ENCODE data around the gene PODXL2. TPM values are rescaled to one million over a fixed set of nuclear protein-coding genes. Genes with fewer than 3 reads are reported as not detected.

The PODXL2 gene
- total and polyA plus RNA-seq, 12 donors = 11.9 to 52.4 (median 23.8) TPM

GRCh38 chr3:127670229-127670559 is 41.2 kb downstream of the PODXL2 start:
- Histone ChIP-seq H3K36me3 (replicated peaks in 1 of 2) (no peaks in the 10 kb centered on the region), H3K4me3 (no peak overlapping the region), H3K27ac (no peak overlapping the region), H3K4me1 (replicated peaks in 1 of 2) (peaks cover 17 to 20% of the 10 kb centered on the region in 2 donors), H3K27me3 (no peaks in the 10 kb centered on the region), H3K9me3 (replicated peaks in 1 of 3) (no peaks in the 10 kb centered on the region)
- peak in 1 of 7 donors; percentile 13 for DNase-seq
- intact Hi-C loops (cut with DNase I) = no loop called here
- TF ChIP-seq POLR2A (IDR thresholded peaks at IDR 0.05) (no peak), CTCF (IDR thresholded peaks at IDR 0.05) (no peak)
- WGBS, 4 donors = 75 to 91% (median 86%) methylated on average over 2 to 7 of the region's 7 CpGs

GRCh38 chr3:127670761-127671522 is 42.0 kb downstream of the PODXL2 start:
- no peaks in the 10 kb centered on the region for H3K9me3 ChIP-seq (replicated peaks in 1 of 3)
- peaks cover 17 to 20% of the 10 kb centered on the region in 2 donors for H3K4me1 ChIP-seq (replicated peaks in 1 of 2)
- H3K27me3 ChIP-seq = no peaks in the 10 kb centered on the region
- 92 to 98% (median 96%) methylated on average over 7 to 20 of the region's 20 CpGs for WGBS, 4 donors
- H3K27ac ChIP-seq = no peak overlapping the region
- TF ChIP-seq POLR2A (IDR thresholded peaks at IDR 0.05) (no peak), CTCF (IDR thresholded peaks at IDR 0.05) (no peak)
- intact Hi-C loops (cut with DNase I) = no loop called here
- no peaks in the 10 kb centered on the region for H3K36me3 ChIP-seq (replicated peaks in 1 of 2)
- DNase-seq = peak in 2 of 7 donors; percentile 20 to 51
- H3K4me3 ChIP-seq = no peak overlapping the region

- no peak for TF ChIP-seq POLR2A (IDR thresholded peaks at IDR 0.05)
- no peak for TF ChIP-seq CTCF (IDR thresholded peaks at IDR 0.05)
- WGBS, 4 donors = 6 to 45% (median 28%) methylated on average over 12 to 44 of the region's 44 CpGs
- Histone ChIP-seq H3K36me3 (replicated peaks in 1 of 2) (peaks cover 0 to under 1% of the 10 kb centered on the region in 2 donors), H3K9me3 (replicated peaks in 1 of 3) (no peaks in the 10 kb centered on the region), H3K4me1 (replicated peaks in 1 of 2) (peaks cover 17 to 20% of the 10 kb centered on the region in 2 donors), H3K27me3 (no peaks in the 10 kb centered on the region), H3K27ac (peak overlapping the region in 4 of 5 donors; percentile 75 to 94 (median 88)), H3K4me3 (peak overlapping the region; percentile 5 to 99 (median 57))
- intact Hi-C loops (cut with DNase I) = no loop called here
- peak in 4 of 7 donors; percentile 19 to 60 (median 27) for DNase-seq
Observed at GRCh38 chr3:127671523-127672428, 42.8 kb downstream of the PODXL2 start.

Data from adrenal gland (tissue), 12 donors.